ENCODE measurements around the gene SLC19A2. TPM values are rescaled to one million over a fixed set of nuclear protein-coding genes. Genes with fewer than 3 reads are reported as not detected.

The SLC19A2 gene
- total RNA-seq, 1 experiment from 2014 or later = 10.1 TPM

DNA sequence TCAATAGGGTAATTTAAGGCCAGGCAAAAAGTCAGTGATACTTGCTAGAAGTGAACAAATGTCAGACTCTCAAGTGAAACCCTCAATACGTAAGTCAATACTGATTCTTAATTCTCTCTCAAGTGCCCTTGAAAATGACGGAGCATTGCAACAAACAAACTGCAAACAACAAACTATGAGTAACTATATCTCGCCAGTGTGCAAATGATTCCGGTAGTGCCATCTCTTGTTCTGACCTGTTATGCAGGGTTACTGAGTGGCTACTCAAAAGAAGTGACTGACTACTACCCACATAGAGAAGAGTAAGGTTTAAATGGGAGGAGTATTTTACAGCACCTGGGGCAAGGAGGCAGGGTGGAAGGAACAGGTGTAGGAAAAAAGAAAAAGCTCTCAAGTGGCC is 1.6 kb downstream of the SLC19A2 start:
- H3K9me2 ChIP-seq (ENCODE audit: insufficient read depth) = no peaks in the 10 kb centered on the region
- 0 out of 2 replicates have a peak overlapping the region, but pooled peaks have one; percentile 85 for H3K9ac ChIP-seq (ENCODE audit: low read length)
- DNase-seq (ENCODE audit: low read depth, low spot score) (no peak), ATAC-seq (no peak)
- intact Hi-C loops (cut with micrococcal nuclease) = no loop called here
- no TSS peak for BruUV-seq (replicated peaks)
- H2AFZ ChIP-seq (ENCODE audit: low read depth, low read length, poor library complexity, severe bottlenecking) = no peak overlapping the region
- ChIA-PET POLR2A (no interaction called here), CTCF (no interaction called here), RAD21 (ENCODE audit: low non-redundant PET in 1 of 2, low total read pairs in 2 of 2, uncharacterized antibody in 2 of 2, unreplicated experiment in 2 of 2) (no interaction called here)
- H4K20me1 ChIP-seq (ENCODE audit: insufficient read depth) = no peaks in the 10 kb centered on the region; the same call in 1 of the 2 replicates
- H3K4me3 ChIP-seq (replicated peaks in 1 of 2; ENCODE audit: low read depth in 1 of 2, low read length in 2 of 2) = peak overlapping the region in 1 of 2 experiments; percentile 83; a peak in 2 of 4 replicates
- peak overlapping the region; percentile 93 for H3K4me2 ChIP-seq (ENCODE audit: low read length)
- peaks cover 4 to 23% of the 10 kb centered on the region in 2 experiments; a peak in 3 of 4 replicates for H3K4me1 ChIP-seq (ENCODE audit: control insufficient read depth in 1 of 2, insufficient read depth in 2 of 2, low read length in 2 of 2)
- TF ChIP-seq EZH2phosphoT487 (IDR thresholded peaks at IDR 0.05; ENCODE audit: borderline replicate concordance) (no peak), SRF (IDR thresholded peaks at IDR 0.05; ENCODE audit: low read depth) (no peak), POLR2AphosphoS5 (IDR thresholded peaks at IDR 0.05; ENCODE audit: low read depth, low read length) (no peak), TCF7L2 (IDR thresholded peaks at IDR 0.05; ENCODE audit: borderline replicate concordance, extremely low read depth, insufficient read depth, insufficient read length) (no peak), ELF1 (IDR thresholded peaks at IDR 0.05; ENCODE audit: borderline replicate concordance, low read depth) (no peak), FOSL1 (IDR thresholded peaks at IDR 0.05; ENCODE audit: low read depth) (no peak), POLR2A (IDR thresholded peaks at IDR 0.05; ENCODE audit: borderline replicate concordance, extremely low read depth, insufficient read depth, insufficient read length) (no peak), SP1 (IDR thresholded peaks at IDR 0.05; ENCODE audit: low read depth) (no peak), EZH2 (IDR thresholded peaks at IDR 0.05) (no peak), JUND (IDR thresholded peaks at IDR 0.05) (no peak), RAD21 (IDR thresholded peaks at IDR 0.05; ENCODE audit: low read depth) (no peak), CEBPB (IDR thresholded peaks at IDR 0.05; ENCODE audit: low read depth) (no peak), ZNF274 (IDR thresholded peaks at IDR 0.05; ENCODE audit: low read depth, low read length) (no peak), ZFX (IDR thresholded peaks at IDR 0.05) (no peak), CBX3 (IDR thresholded peaks at IDR 0.05; ENCODE audit: low read depth) (no peak), EGR1 (IDR thresholded peaks at IDR 0.05; ENCODE audit: low read depth) (no peak)
- TF ChIP-seq, protein P1, sequence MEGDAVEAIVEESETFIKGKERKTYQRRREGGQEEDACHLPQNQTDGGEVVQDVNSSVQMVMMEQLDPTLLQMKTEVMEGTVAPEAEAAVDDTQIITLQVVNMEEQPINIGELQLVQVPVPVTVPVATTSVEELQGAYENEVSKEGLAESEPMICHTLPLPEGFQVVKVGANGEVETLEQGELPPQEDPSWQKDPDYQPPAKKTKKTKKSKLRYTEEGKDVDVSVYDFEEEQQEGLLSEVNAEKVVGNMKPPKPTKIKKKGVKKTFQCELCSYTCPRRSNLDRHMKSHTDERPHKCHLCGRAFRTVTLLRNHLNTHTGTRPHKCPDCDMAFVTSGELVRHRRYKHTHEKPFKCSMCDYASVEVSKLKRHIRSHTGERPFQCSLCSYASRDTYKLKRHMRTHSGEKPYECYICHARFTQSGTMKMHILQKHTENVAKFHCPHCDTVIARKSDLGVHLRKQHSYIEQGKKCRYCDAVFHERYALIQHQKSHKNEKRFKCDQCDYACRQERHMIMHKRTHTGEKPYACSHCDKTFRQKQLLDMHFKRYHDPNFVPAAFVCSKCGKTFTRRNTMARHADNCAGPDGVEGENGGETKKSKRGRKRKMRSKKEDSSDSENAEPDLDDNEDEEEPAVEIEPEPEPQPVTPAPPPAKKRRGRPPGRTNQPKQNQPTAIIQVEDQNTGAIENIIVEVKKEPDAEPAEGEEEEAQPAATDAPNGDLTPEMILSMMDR (IDR thresholded peaks at IDR 0.05 in 2 of 3, conservative IDR thresholded peaks at IDR 0.05 in 1 of 3; ENCODE audit: borderline replicate concordance in 1 of 3, insufficient read depth in 1 of 3, low read depth in 2 of 3, low read length in 2 of 3) = no peak
- TF ChIP-seq, protein P2, sequence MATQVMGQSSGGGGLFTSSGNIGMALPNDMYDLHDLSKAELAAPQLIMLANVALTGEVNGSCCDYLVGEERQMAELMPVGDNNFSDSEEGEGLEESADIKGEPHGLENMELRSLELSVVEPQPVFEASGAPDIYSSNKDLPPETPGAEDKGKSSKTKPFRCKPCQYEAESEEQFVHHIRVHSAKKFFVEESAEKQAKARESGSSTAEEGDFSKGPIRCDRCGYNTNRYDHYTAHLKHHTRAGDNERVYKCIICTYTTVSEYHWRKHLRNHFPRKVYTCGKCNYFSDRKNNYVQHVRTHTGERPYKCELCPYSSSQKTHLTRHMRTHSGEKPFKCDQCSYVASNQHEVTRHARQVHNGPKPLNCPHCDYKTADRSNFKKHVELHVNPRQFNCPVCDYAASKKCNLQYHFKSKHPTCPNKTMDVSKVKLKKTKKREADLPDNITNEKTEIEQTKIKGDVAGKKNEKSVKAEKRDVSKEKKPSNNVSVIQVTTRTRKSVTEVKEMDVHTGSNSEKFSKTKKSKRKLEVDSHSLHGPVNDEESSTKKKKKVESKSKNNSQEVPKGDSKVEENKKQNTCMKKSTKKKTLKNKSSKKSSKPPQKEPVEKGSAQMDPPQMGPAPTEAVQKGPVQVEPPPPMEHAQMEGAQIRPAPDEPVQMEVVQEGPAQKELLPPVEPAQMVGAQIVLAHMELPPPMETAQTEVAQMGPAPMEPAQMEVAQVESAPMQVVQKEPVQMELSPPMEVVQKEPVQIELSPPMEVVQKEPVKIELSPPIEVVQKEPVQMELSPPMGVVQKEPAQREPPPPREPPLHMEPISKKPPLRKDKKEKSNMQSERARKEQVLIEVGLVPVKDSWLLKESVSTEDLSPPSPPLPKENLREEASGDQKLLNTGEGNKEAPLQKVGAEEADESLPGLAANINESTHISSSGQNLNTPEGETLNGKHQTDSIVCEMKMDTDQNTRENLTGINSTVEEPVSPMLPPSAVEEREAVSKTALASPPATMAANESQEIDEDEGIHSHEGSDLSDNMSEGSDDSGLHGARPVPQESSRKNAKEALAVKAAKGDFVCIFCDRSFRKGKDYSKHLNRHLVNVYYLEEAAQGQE (IDR thresholded peaks at IDR 0.05; ENCODE audit: low read depth) = no peak
- TF ChIP-seq, protein P3, sequence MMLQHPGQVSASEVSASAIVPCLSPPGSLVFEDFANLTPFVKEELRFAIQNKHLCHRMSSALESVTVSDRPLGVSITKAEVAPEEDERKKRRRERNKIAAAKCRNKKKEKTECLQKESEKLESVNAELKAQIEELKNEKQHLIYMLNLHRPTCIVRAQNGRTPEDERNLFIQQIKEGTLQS (IDR thresholded peaks at IDR 0.05) = no peak
- TF ChIP-seq, protein P4, sequence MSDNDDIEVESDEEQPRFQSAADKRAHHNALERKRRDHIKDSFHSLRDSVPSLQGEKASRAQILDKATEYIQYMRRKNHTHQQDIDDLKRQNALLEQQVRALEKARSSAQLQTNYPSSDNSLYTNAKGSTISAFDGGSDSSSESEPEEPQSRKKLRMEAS (IDR thresholded peaks at IDR 0.05) = no peak
- no peak overlapping the region for H3K27ac ChIP-seq (ENCODE audit: low read depth, low read length)
- H3K9me3 ChIP-seq (ENCODE audit: control insufficient read depth in 1 of 2, insufficient read depth in 1 of 2, low read depth in 1 of 2, low read length in 2 of 2) = no peaks in the 10 kb centered on the region
- no peaks in the 10 kb centered on the region for H3K36me3 ChIP-seq (ENCODE audit: control insufficient read depth in 1 of 2, insufficient read depth in 2 of 2, low read length in 2 of 2)
- H3K79me2 ChIP-seq (ENCODE audit: insufficient read depth, low read length) = peaks cover 58% of the 10 kb centered on the region
- no peaks in the 10 kb centered on the region for H3K27me3 ChIP-seq (ENCODE audit: insufficient read depth, low read length)
